GM23248 (cell line): Measurements from ENCODE around the gene MSRB2. TPM values are rescaled to one million over a fixed set of nuclear protein-coding genes. Genes with fewer than 3 reads are reported as not detected.

ENCODE experiments used
- DNase-seq: peaks from one replicate; pipeline ENCODE4 v3.0.0-alpha.2; 2015
- H2AFZ ChIP-seq: fragments of 200-600 bp; sonication (generic); 2 replicates; pipeline ENCODE4 v1.6.1; 2016; ENCODE audit warnings: antibody characterized with exemption
- H3F3A ChIP-seq: fragments of 200-600 bp; sonication (generic); 2 replicates; pipeline ENCODE4 v1.6.1; 2016; ENCODE audit warnings: mild to moderate bottlenecking, antibody characterized with exemption, mixed run types; ENCODE audit not compliant: insufficient read depth
- H3K27ac ChIP-seq: fragments of 200-600 bp; sonication (generic); 2 replicates; pipeline ENCODE4 v1.5.1; 2016; ENCODE audit warnings: mild to moderate bottlenecking
- H3K27me3 ChIP-seq: fragments of 200-600 bp; sonication (generic); replicated peaks from 2 replicates; pipeline ENCODE4 v1.6.1; 2016; ENCODE audit warnings: mild to moderate bottlenecking; ENCODE audit not compliant: insufficient read depth
- H3K36me3 ChIP-seq: fragments of 200-600 bp; sonication (generic); 2 replicates; pipeline ENCODE4 v1.6.1; 2016; ENCODE audit warnings: low read depth, mild to moderate bottlenecking
- H3K4me1 ChIP-seq: fragments of 200-600 bp; sonication (generic); 2 replicates; pipeline ENCODE4 v1.6.1; 2016; ENCODE audit warnings: mild to moderate bottlenecking; ENCODE audit not compliant: insufficient read depth
- H3K4me2 ChIP-seq: fragments of 200-600 bp; sonication (generic); one replicate; pipeline ENCODE4 v1.6.1; 2016; ENCODE audit warnings: mild to moderate bottlenecking; ENCODE audit not compliant: unreplicated experiment
- H3K4me3 ChIP-seq: fragments of 200-600 bp; sonication (generic); 2 replicates; pipeline ENCODE4 v1.5.1; 2016; ENCODE audit warnings: mild to moderate bottlenecking
- H3K79me2 ChIP-seq: fragments of 200-600 bp; sonication (generic); 2 replicates; pipeline ENCODE4 v1.6.1; 2016; ENCODE audit warnings: mild to moderate bottlenecking; ENCODE audit not compliant: insufficient read depth
- H3K9ac ChIP-seq: fragments of 200-600 bp; sonication (generic); 2 replicates; pipeline ENCODE4 v1.6.1; 2016; ENCODE audit warnings: mild to moderate bottlenecking
- H3K9me2 ChIP-seq: fragments of 200-600 bp; sonication (generic); 2 replicates; pipeline ENCODE4 v1.6.1; 2016; ENCODE audit warnings: mixed run types, mild to moderate bottlenecking, moderate library complexity; ENCODE audit not compliant: insufficient read depth
- H3K9me3 ChIP-seq: fragments of 200-600 bp; sonication (generic); one replicate; pipeline ENCODE4 v1.6.1; 2017; ENCODE audit warnings: low read depth
- H4K20me1 ChIP-seq: fragments of 200-600 bp; sonication (generic); 2 replicates; pipeline ENCODE4 v1.6.0; 2016; ENCODE audit not compliant: insufficient read depth
- EZH2 ChIP-seq: fragments of 200-600 bp; sonication (generic); IDR thresholded peaks from 2 replicates; pipeline ENCODE4 v1.6.1; 2018; ENCODE audit warnings: antibody characterized with exemption, mild to moderate bottlenecking; ENCODE audit not compliant: insufficient read depth, poor library complexity, severe bottlenecking
- EZH2phosphoT487 ChIP-seq: fragments of 200-600 bp; sonication (generic); IDR thresholded peaks from 2 replicates; pipeline ENCODE4 v1.6.1; 2018; ENCODE audit warnings: antibody characterized with exemption, moderate library complexity, mild to moderate bottlenecking, low read depth; ENCODE audit not compliant: insufficient read depth
- WGBS, 2 experiments: methylation state at CpG; one replicate each; pipeline ENCODE4 v1.1.6; 2015 to 2017; ENCODE audit warnings: low lambda C conversion rate in 2 of 2, low coverage in 1 of 2; ENCODE audit errors: missing lambda C conversion rate in 2 of 2; 5-methylcytosine and 5-hydroxymethylcytosine counted together
- in situ Hi-C: fragments of 300-500 bp; cut with MboI; formaldehyde crosslinking; loops from 2 replicates; pipeline ENCODE4 v1.15.0; 2020
- polyA plus RNA-seq: library from polyadenylated mRNA; unstranded; fragments of >200 nt; fragmentation: Nextera tagmentation; extraction: Ambion mirVana; gene quantifications from 2 replicates; pipeline ENCODE4 v1.2.1, GENCODE V29; 2016
- total RNA-seq: library from RNA; depleted of rRNA; stranded (reverse); fragments of >200 nt; shearing (Covaris generic); gene quantifications from 2 replicates; pipeline ENCODE4 v1.2.3, GENCODE V29; 2014

Gene MSRB2
- total and polyA plus RNA-seq, 2 experiments from 2014 or later = 25.0 to 69.5 TPM

GRCh38 chr10:23099816-23100215 is 4.4 kb downstream of the MSRB2 start:
- H3F3A ChIP-seq = peaks cover 21% of the 10 kb centered on the region
- peaks cover 8% of the 10 kb centered on the region for H3K4me1 ChIP-seq
- no peak overlapping the region for H2AFZ ChIP-seq
- no peak overlapping the region for H3K4me3 ChIP-seq
- WGBS, 2 experiments = 75 to 76% methylated on average over 2 of the region's 2 CpGs
- H3K9ac ChIP-seq = no peak overlapping the region
- no peaks in the 10 kb centered on the region for H3K9me3 ChIP-seq
- no peak overlapping the region for H3K4me2 ChIP-seq
- peaks cover 48% of the 10 kb centered on the region for H3K79me2 ChIP-seq
- H3K27ac ChIP-seq = no peak overlapping the region
- H4K20me1 ChIP-seq = no peaks in the 10 kb centered on the region
- peak; percentile 29 for DNase-seq
- no peaks in the 10 kb centered on the region for H3K9me2 ChIP-seq
- no peaks in the 10 kb centered on the region for H3K27me3 ChIP-seq
- no peak for TF ChIP-seq EZH2
- TF ChIP-seq EZH2phosphoT487 = no peak
- in situ Hi-C loops = no loop called here
- H3K36me3 ChIP-seq = no peaks in the 10 kb centered on the region; the same call in 1 of the 2 replicates

GRCh38 chr10:23100331-23101030 is 5.1 kb downstream of the MSRB2 start:
- Histone ChIP-seq H3K9me3 (no peaks in the 10 kb centered on the region), H3K9ac (no peak overlapping the region), H3K4me1 (peaks cover 8% of the 10 kb centered on the region), H3K27ac (no peak overlapping the region), H3K36me3 (peaks cover 2% of the 10 kb centered on the region), H3K9me2 (no peaks in the 10 kb centered on the region), H3F3A (peaks cover 18% of the 10 kb centered on the region), H2AFZ (no peak overlapping the region), H3K79me2 (peaks cover 48% of the 10 kb centered on the region), H3K4me3 (no peak overlapping the region), H3K27me3 (no peaks in the 10 kb centered on the region), H3K4me2 (no peak overlapping the region), H4K20me1 (no peaks in the 10 kb centered on the region)
- in situ Hi-C loops = no loop called here
- WGBS, 2 experiments = 96 to 97% methylated on average over 6 of the region's 6 CpGs
- TF ChIP-seq EZH2 (no peak), EZH2phosphoT487 (no peak)
- no peak for DNase-seq

- in situ Hi-C loops = no loop called here
- no peaks in the 10 kb centered on the region for H3K9me2 ChIP-seq
Observed at GRCh38 chr10:23106331-23107072, 11.1 kb downstream of the MSRB2 start.

GRCh38 chr10:23110722-23111516 is 15.5 kb downstream of the MSRB2 start:
- no peaks in the 10 kb centered on the region for H3K4me1 ChIP-seq
- H3K27me3 ChIP-seq = no peaks in the 10 kb centered on the region
- no peak overlapping the region for H2AFZ ChIP-seq
- no peaks in the 10 kb centered on the region for H3K9me3 ChIP-seq
- TF ChIP-seq EZH2phosphoT487 = no peak
- no peak for TF ChIP-seq EZH2
- H3K9me2 ChIP-seq = no peaks in the 10 kb centered on the region
- H3K79me2 ChIP-seq = no peaks in the 10 kb centered on the region
- WGBS, 2 experiments = 86 to 87% methylated on average over 13 of the region's 13 CpGs
- H3K4me3 ChIP-seq = no peak overlapping the region
- H3K9ac ChIP-seq = no peak overlapping the region
- no peaks in the 10 kb centered on the region for H3F3A ChIP-seq
- H3K36me3 ChIP-seq = peaks cover 23% of the 10 kb centered on the region
- in situ Hi-C loops = no loop called here
- no peak for DNase-seq
- no peak overlapping the region for H3K27ac ChIP-seq
- H4K20me1 ChIP-seq = no peaks in the 10 kb centered on the region
- no peak overlapping the region for H3K4me2 ChIP-seq

More at GRCh38 chr10:23106331-23107072, 11.1 kb downstream of the MSRB2 start:
- no peak overlapping the region for H2AFZ ChIP-seq
- no peak overlapping the region for H3K4me3 ChIP-seq
- H3K27me3 ChIP-seq = no peaks in the 10 kb centered on the region
- no peak for TF ChIP-seq EZH2
- no peak for TF ChIP-seq EZH2phosphoT487
- no peaks in the 10 kb centered on the region for H3K4me1 ChIP-seq
- H4K20me1 ChIP-seq = no peaks in the 10 kb centered on the region
- H3K27ac ChIP-seq = no peak overlapping the region
- no peaks in the 10 kb centered on the region for H3K9me3 ChIP-seq
- 85 to 86% methylated on average over 10 of the region's 10 CpGs for WGBS, 2 experiments
- no peak overlapping the region for H3K4me2 ChIP-seq
- H3K36me3 ChIP-seq = peaks cover 23% of the 10 kb centered on the region
- H3K9ac ChIP-seq = no peak overlapping the region
- H3F3A ChIP-seq = no peaks in the 10 kb centered on the region
- H3K79me2 ChIP-seq = peaks cover 10% of the 10 kb centered on the region
- DNase-seq = no peak
